ENCODE data around the gene SLC12A3.
"Not testable (repeated sequence)": the region's sequence is repeated elsewhere in the genome, so short reads cannot be mapped to it uniquely, and the experiment has no call there.

SLC12A3 gene

GRCh38 chr16:56866955-56867830 lies 2.2 kb downstream of the SLC12A3 start:
- in situ Hi-C loops (cut with HindIII; ENCODE audit: low sequenced_read_pairs), result loop anchor here (5.0 kb wide), 2 partner anchors 85 to 185 kb away; no protein-coding TSS in a partner anchor

GRCh38 chr16:56868175-56868574 lies 3.2 kb downstream of the SLC12A3 start:
- in situ Hi-C loops (cut with HindIII; ENCODE audit: low sequenced_read_pairs), result loop anchor here (5.0 kb wide), 2 partner anchors 84 to 184 kb away; no protein-coding TSS in a partner anchor

GRCh38 chr16:56868766-56869165 lies 3.8 kb downstream of the SLC12A3 start:
- in situ Hi-C loops (cut with HindIII; ENCODE audit: low sequenced_read_pairs), result loop anchor here (5.0 kb wide), 2 partner anchors 84 to 184 kb away; no protein-coding TSS in a partner anchor

GRCh38 chr16:56869513-56870275 lies 4.7 kb downstream of the SLC12A3 start:
- in situ Hi-C loops (cut with HindIII; ENCODE audit: low sequenced_read_pairs), result loop anchor here (5.0 kb wide), 2 partner anchors 83 to 183 kb away; no protein-coding TSS in a partner anchor

- in situ Hi-C loops (cut with HindIII; ENCODE audit: low sequenced_read_pairs), result no loop called here
Measured at GRCh38 chr16:56870276-56870888, 5.4 kb downstream of the SLC12A3 start.

GRCh38 chr16:56871172-56871593 lies 6.2 kb downstream of the SLC12A3 start:
- in situ Hi-C loops (cut with HindIII; ENCODE audit: low sequenced_read_pairs), result no loop called here

- in situ Hi-C loops (cut with HindIII; ENCODE audit: low sequenced_read_pairs), result no loop called here
Measured at GRCh38 chr16:56872863-56873391, 7.9 kb downstream of the SLC12A3 start.

- in situ Hi-C loops (cut with HindIII; ENCODE audit: low sequenced_read_pairs), result no loop called here
Measured at GRCh38 chr16:56874800-56875199, 9.8 kb downstream of the SLC12A3 start.

GRCh38 chr16:56876048-56876447 lies 11.0 kb downstream of the SLC12A3 start:
- in situ Hi-C loops (cut with HindIII; ENCODE audit: low sequenced_read_pairs), result no loop called here

GRCh38 chr16:56877486-56878182 lies 12.6 kb downstream of the SLC12A3 start:
- in situ Hi-C loops (cut with HindIII; ENCODE audit: low sequenced_read_pairs), result no loop called here

GRCh38 chr16:56878282-56878854 lies 13.4 kb downstream of the SLC12A3 start:
- in situ Hi-C loops (cut with HindIII; ENCODE audit: low sequenced_read_pairs), result no loop called here

GRCh38 chr16:56879276-56879675 lies 14.3 kb downstream of the SLC12A3 start:
- in situ Hi-C loops (cut with HindIII; ENCODE audit: low sequenced_read_pairs), result no loop called here

- in situ Hi-C loops (cut with HindIII; ENCODE audit: low sequenced_read_pairs), result no loop called here
Measured at GRCh38 chr16:56880176-56880575, 15.2 kb downstream of the SLC12A3 start.

- in situ Hi-C loops (cut with HindIII; ENCODE audit: low sequenced_read_pairs), result no loop called here
Measured at GRCh38 chr16:56880685-56881084, 15.7 kb downstream of the SLC12A3 start.

- in situ Hi-C loops (cut with HindIII; ENCODE audit: low sequenced_read_pairs), result no loop called here
Measured at GRCh38 chr16:56882077-56882800, 17.2 kb downstream of the SLC12A3 start.

- in situ Hi-C loops (cut with HindIII; ENCODE audit: low sequenced_read_pairs), result no loop called here
Measured at GRCh38 chr16:56883586-56883985, 18.6 kb downstream of the SLC12A3 start.

GRCh38 chr16:56884026-56884582 lies 19.1 kb downstream of the SLC12A3 start:
- in situ Hi-C loops (cut with HindIII; ENCODE audit: low sequenced_read_pairs), result no loop called here

- in situ Hi-C loops (cut with HindIII; ENCODE audit: low sequenced_read_pairs), result not testable (repeated sequence)
Measured at GRCh38 chr16:56884929-56885328, 19.9 kb downstream of the SLC12A3 start.

Measured in endothelial cell of hepatic sinusoid (primary cell).